Left lung (tissue), 10 donors: Measurements from ENCODE around the gene CNTRL. TPM values are rescaled to one million over a fixed set of nuclear protein-coding genes. Genes with fewer than 3 reads are reported as not detected.

Experiments used
- ATAC-seq: fragments of 200-7000 bp; cut with Tn5 transposase; one replicate; pipeline ENCODE4 v1.9.1; 2020; ENCODE audit warnings: moderate library complexity
- DNase-seq, 4 donors: peaks; one replicate each; pipeline ENCODE4 v3.0.0-alpha.2; 2013 to 2020
- H3K27ac ChIP-seq, 2 donors: fragments of 200-600 bp; sonication (generic) in 1 of 2; one replicate each; pipeline versions ENCODE4 v1.5.0 to v1.8.0; 2020 to 2021
- H3K27me3 ChIP-seq, 2 donors: fragments of 200-600 bp; sonication (generic) in 1 of 2; one replicate each; pipeline versions ENCODE4 v1.5.0 to v1.8.0; 2020 to 2021
- H3K36me3 ChIP-seq, 2 donors: fragments of 200-600 bp; sonication (generic) in 1 of 2; one replicate each; pipeline versions ENCODE4 v1.5.0 to v1.8.0; 2020 to 2021
- H3K4me1 ChIP-seq, 2 donors: fragments of 200-600 bp; one replicate each; pipeline ENCODE4 v1.8.0; 2021
- H3K4me3 ChIP-seq, 2 donors: fragments of 200-600 bp; sonication (generic) in 1 of 2; one replicate each; pipeline versions ENCODE4 v1.5.0 to v1.8.0; 2020 to 2021; ENCODE audit warnings: mild to moderate bottlenecking in 1 of 2
- H3K9me3 ChIP-seq, 2 donors: fragments of 200-600 bp; sonication (generic) in 1 of 2; one replicate each; pipeline versions ENCODE4 v1.5.0 to v1.8.0; 2020 to 2021
- intact Hi-C, 2 donors: fragments of 100-400 bp; cut with DNase I; formaldehyde crosslinking; loops; one replicate each; pipeline versions ENCODE4 v1.11.2 to v1.14.2; 2022
- polyA plus RNA-seq, 6 donors: library from polyadenylated mRNA; unstranded; fragments of 120-200 nt; gene quantifications; one replicate each; pipeline ENCODE4 v1.2.1, GENCODE V29; 2013; ENCODE audit not compliant: insufficient read length in 6 of 6
- total RNA-seq, 2 donors: library from RNA; stranded (reverse); fragmentation: NEBNext Ultra II Directional; extraction: Animal tissue kit (Norgen Biotek cat#: 25700); gene quantifications; one replicate each; pipeline ENCODE4 v1.2.1, GENCODE V29; 2021
- TF ChIP-seq, protein P1 (sequence below), 2 donors: fragments of 200-600 bp; sonication (generic) in 1 of 2; IDR thresholded peaks; one replicate each; pipeline versions ENCODE4 v1.5.0 to v1.8.0; 2021; ENCODE audit warnings: antibody characterized with exemption in 2 of 2
- donor health status: DM: no; HTN: yes; CAD: no.
- donor health status: DM: no; HTN: no; CAD: no.

Gene CNTRL
- total and polyA plus RNA-seq, 8 donors: 13.6 to 67.6 (median 51.6) TPM

DNA sequence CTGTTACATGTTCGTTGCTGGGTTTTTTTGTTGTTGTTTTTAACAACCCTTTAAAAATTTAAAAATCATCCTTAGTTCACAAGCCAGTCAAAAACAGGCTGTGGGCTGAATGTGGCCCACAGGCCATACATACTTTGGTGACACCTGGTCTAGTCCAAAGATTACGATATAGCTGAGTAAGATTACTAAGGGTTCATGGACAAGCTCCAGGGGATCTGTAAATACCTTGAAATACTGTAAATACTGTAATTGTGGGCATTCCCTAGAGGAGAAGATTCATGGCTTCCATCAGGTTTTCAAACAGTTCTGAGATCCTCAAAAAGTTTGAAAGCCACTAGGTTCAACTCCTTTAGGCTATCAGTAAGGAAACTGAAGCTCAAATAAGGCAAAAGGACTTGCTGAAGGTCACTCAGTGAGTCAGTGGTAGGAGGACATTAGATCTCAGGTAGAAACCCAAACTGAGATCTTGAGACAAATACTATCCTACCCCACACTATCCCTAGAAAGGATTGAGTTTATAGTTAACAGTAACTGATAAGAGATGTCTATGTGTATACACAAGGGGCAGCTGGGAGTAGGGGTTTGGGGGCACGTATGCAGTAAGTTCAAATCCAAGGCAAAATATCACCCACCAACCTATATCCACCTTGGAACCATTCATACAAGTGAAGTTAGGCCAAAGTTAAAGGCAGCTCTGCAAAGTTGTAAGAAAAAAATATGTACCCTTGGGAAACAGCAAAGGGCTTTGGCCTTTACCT lies 109.1 kb downstream of the CNTRL start:
- peak overlapping the region in 1 of 2 donors; percentile 9 for H3K27ac ChIP-seq
- DNase-seq: no peak
- H3K9me3 ChIP-seq: no peaks in the 10 kb centered on the region
- TF ChIP-seq, protein P1, sequence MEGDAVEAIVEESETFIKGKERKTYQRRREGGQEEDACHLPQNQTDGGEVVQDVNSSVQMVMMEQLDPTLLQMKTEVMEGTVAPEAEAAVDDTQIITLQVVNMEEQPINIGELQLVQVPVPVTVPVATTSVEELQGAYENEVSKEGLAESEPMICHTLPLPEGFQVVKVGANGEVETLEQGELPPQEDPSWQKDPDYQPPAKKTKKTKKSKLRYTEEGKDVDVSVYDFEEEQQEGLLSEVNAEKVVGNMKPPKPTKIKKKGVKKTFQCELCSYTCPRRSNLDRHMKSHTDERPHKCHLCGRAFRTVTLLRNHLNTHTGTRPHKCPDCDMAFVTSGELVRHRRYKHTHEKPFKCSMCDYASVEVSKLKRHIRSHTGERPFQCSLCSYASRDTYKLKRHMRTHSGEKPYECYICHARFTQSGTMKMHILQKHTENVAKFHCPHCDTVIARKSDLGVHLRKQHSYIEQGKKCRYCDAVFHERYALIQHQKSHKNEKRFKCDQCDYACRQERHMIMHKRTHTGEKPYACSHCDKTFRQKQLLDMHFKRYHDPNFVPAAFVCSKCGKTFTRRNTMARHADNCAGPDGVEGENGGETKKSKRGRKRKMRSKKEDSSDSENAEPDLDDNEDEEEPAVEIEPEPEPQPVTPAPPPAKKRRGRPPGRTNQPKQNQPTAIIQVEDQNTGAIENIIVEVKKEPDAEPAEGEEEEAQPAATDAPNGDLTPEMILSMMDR (IDR thresholded peaks at IDR 0.05): no peak
- intact Hi-C loops: no loop called here
- H3K36me3 ChIP-seq: peaks cover 0 to 43% of the 10 kb centered on the region in 2 donors
- H3K4me1 ChIP-seq: peaks cover 8 to 66% of the 10 kb centered on the region in 2 donors
- no peak for ATAC-seq
- no peaks in the 10 kb centered on the region for H3K27me3 ChIP-seq
- H3K4me3 ChIP-seq: no peak overlapping the region

DNA sequence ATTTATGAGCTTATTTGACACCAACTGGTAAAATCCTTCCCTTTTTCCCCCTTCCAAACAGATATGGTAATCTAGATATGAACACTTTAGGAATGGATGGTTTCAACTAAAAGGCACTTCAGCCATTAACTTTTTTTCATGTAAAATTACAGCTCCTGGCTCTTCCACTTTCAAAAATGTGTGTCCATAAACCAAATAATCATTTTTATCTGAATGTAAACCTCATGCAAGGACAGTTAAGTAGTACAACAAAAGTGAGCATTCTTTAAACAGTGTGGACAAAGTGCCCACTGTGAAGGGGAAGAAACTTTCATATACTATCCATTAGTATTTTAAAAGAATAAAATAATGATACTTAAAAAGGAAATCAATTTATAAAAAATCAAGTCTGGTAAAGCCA lies 109.7 kb downstream of the CNTRL start:
- no peak overlapping the region for H3K4me3 ChIP-seq
- peaks cover 8 to 66% of the 10 kb centered on the region in 2 donors for H3K4me1 ChIP-seq
- ATAC-seq (no peak), DNase-seq (no peak)
- H3K27ac ChIP-seq: no peak overlapping the region
- TF ChIP-seq, protein P1 (IDR thresholded peaks at IDR 0.05): no peak
- intact Hi-C loops: no loop called here
- no peaks in the 10 kb centered on the region for H3K9me3 ChIP-seq
- no peaks in the 10 kb centered on the region for H3K27me3 ChIP-seq
- peaks cover 0 to 37% of the 10 kb centered on the region in 2 donors for H3K36me3 ChIP-seq

DNA sequence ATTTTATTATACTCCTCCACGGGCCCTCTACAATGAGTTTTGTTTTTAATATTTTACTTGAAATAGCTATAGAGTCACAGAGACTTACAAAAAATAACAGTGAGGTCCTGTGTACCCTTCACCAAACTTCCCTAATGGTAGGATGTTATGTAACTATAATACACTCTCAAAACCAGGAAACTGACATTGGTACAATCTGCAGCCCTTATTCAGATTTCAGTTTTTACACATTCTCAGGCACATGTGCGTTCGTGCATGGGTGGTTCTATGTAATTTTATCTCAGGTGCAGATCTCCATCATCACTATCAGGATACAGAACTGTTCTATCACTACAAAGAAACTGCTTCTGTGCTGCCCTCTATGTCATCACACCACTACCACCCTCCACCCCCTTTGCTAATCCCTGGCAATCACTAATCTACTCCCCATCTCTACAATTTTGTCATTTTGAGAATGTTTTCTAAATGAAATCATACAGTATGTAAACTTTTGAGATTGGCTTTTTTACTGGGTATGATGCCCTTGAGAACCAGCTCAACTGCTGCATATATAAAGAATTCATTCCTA lies 110.5 kb downstream of the CNTRL start:
- ATAC-seq: no peak
- Histone ChIP-seq H3K4me3 (no peak overlapping the region), H3K9me3 (no peaks in the 10 kb centered on the region), H3K4me1 (peaks cover 8 to 60% of the 10 kb centered on the region in 2 donors), H3K27ac (peak overlapping the region in 1 of 2 donors; percentile 26), H3K36me3 (peaks cover 0 to 29% of the 10 kb centered on the region in 2 donors), H3K27me3 (no peaks in the 10 kb centered on the region)
- no peak for DNase-seq
- TF ChIP-seq, protein P1 (IDR thresholded peaks at IDR 0.05): no peak
- intact Hi-C loops: no loop called here

DNA sequence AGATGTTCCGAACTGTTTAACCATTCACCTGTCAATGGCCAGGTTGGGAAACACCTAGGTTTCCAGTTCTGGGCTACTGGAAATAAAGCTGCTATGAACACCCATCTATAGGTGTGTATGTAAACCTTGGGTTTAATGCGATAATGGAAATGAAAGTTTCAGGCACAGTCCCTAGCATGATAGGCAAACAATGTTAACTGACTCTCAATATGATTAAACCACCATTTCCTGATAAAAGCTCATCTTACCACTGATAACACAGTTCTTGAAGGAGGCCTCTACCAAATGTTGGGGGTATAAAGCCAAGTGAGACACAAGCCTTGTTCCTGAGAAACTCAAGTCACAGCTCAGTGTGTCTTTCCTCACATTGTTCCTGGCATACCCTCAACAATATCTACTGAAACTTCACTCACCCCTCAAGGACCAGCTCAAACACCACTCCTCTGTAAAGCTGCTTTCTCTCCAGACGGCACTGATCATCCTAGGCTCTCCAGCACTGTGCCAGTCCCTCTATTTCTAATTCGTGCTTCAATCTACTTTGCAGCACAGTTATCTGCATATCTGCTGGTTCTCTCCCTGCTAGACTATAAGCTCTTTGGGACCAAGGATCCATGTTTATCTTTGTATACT lies 111.1 kb downstream of the CNTRL start:
- intact Hi-C loops: no loop called here
- Histone ChIP-seq H3K36me3 (peaks cover 0 to 22% of the 10 kb centered on the region in 2 donors), H3K4me3 (no peak overlapping the region), H3K27me3 (no peaks in the 10 kb centered on the region), H3K27ac (peak overlapping the region in 1 of 2 donors; percentile 26), H3K4me1 (peaks cover 8 to 61% of the 10 kb centered on the region in 2 donors), H3K9me3 (no peaks in the 10 kb centered on the region)
- no peak for DNase-seq
- TF ChIP-seq, protein P1 (IDR thresholded peaks at IDR 0.05): no peak
- ATAC-seq: no peak
